IMR-90 (cell line): ENCODE measurements around the gene FAM53B. TPM values are rescaled to one million over a fixed set of nuclear protein-coding genes. Genes with fewer than 3 reads are reported as not detected.

ENCODE experiments used
- ATAC-seq: fragments of 200-7000 bp; cut with Tn5 transposase; 2 replicates; pipeline ENCODE4 v1.9.1; 2020; ENCODE audit warnings: low read depth, mild to moderate bottlenecking, moderate library complexity
- BruUV-seq: library from RNA; stranded (reverse); fragments of 400-500 nt; replicated peaks from 2 replicates; lab custom pipeline; 2021; lab: Mats Ljungman, UMichigan
- CTCF ChIA-PET: fragments of 300-600 bp; formaldehyde crosslinking; extraction: SDS; loops from one replicate; lab custom pipeline; 2021; ENCODE audit warnings: antibody characterized with exemption; lab: Yijun Ruan, JAX
- POLR2A ChIA-PET: fragments of 300-600 bp; sonication (Branson Sonifier 250); formaldehyde crosslinking; loops from one replicate; lab custom pipeline; 2022; ENCODE audit warnings: antibody characterized with exemption; ENCODE audit not compliant: unreplicated experiment; lab: Charles Lee
- DNase-seq: peaks from one replicate; pipeline ENCODE4 v3.0.0; 2013
- H2AFZ ChIP-seq: replicated peaks from 2 replicates; pipeline ENCODE3; 2013; ENCODE audit warnings: low read length, mild to moderate bottlenecking; ENCODE audit not compliant: poor library complexity
- H2AK5ac ChIP-seq: 2 replicates; pipeline ENCODE4 v1.6.1; 2013; ENCODE audit warnings: low read depth, low read length, inconsistent platforms
- H2AK9ac ChIP-seq: replicated peaks from 2 replicates; pipeline ENCODE3; 2013; ENCODE audit warnings: mild to moderate bottlenecking, low read depth, low read length, moderate library complexity; ENCODE audit not compliant: poor library complexity
- H2BK120ac ChIP-seq: 2 replicates; pipeline ENCODE4 v1.6.1; 2013; ENCODE audit warnings: low read depth, low read length, inconsistent platforms
- H2BK15ac ChIP-seq: 3 replicates; pipeline ENCODE4 v1.6.1; 2013; ENCODE audit warnings: low read depth, low read length, inconsistent platforms
- H2BK20ac ChIP-seq: 2 replicates; pipeline ENCODE4 v1.6.1; 2013; ENCODE audit warnings: low read depth, mild to moderate bottlenecking, inconsistent platforms, low read length, moderate library complexity
- H2BK5ac ChIP-seq: 2 replicates; pipeline ENCODE4 v1.6.1; 2013; ENCODE audit warnings: mild to moderate bottlenecking, low read depth, low read length, inconsistent platforms; ENCODE audit not compliant: poor library complexity, severe bottlenecking
- H3K14ac ChIP-seq: replicated peaks from 2 replicates; pipeline ENCODE4 v1.6.1; 2013; ENCODE audit warnings: low read depth, low read length, inconsistent platforms
- H3K18ac ChIP-seq: 2 replicates; pipeline ENCODE4 v1.6.1; 2013; ENCODE audit warnings: low read depth, low read length, control low read depth
- H3K23ac ChIP-seq: 2 replicates; pipeline ENCODE4 v1.6.1; 2013; ENCODE audit warnings: low read depth, low read length, inconsistent platforms
- H3K27ac ChIP-seq: 2 replicates; pipeline ENCODE4 v1.5.1; 2013; ENCODE audit warnings: mild to moderate bottlenecking, control low read depth, low read length; ENCODE audit not compliant: insufficient read depth
- H3K27me3 ChIP-seq: 2 replicates; pipeline ENCODE4 v1.6.1; 2013; ENCODE audit warnings: low read length; ENCODE audit not compliant: control insufficient read depth, insufficient read depth
- H3K36me3 ChIP-seq: 2 replicates; pipeline ENCODE4 v1.6.1; 2013; ENCODE audit warnings: low read length, mixed read lengths; ENCODE audit not compliant: control insufficient read depth, insufficient read depth
- H3K4ac ChIP-seq: 2 replicates; pipeline ENCODE4 v1.6.1; 2013; ENCODE audit warnings: low read depth, low read length, inconsistent platforms
- H3K4me1 ChIP-seq: 2 replicates; pipeline ENCODE4 v1.6.1; 2013; ENCODE audit warnings: low read length, mixed read lengths; ENCODE audit not compliant: control insufficient read depth, insufficient read depth
- H3K4me2 ChIP-seq: 2 replicates; pipeline ENCODE4 v1.6.1; 2013; ENCODE audit warnings: low read depth, mild to moderate bottlenecking, control low read depth, low read length, moderate library complexity
- H3K4me3 ChIP-seq: 2 replicates; pipeline ENCODE4 v1.5.1; 2013; ENCODE audit warnings: low read depth, mild to moderate bottlenecking, control low read depth, low read length, moderate library complexity; ENCODE audit not compliant: insufficient read depth
- H3K56ac ChIP-seq: 2 replicates; pipeline ENCODE4 v1.6.1; 2013; ENCODE audit warnings: low read length, inconsistent platforms; ENCODE audit not compliant: insufficient read depth; ENCODE audit errors: extremely low read depth
- H3K79me1 ChIP-seq, 2 experiments: 2 replicates each; pipeline ENCODE4 v1.6.1; 2013; ENCODE audit warnings: low read length in 2 of 2, inconsistent platforms in 1 of 2, low read depth in 1 of 2
- H3K9ac ChIP-seq: 2 replicates; pipeline ENCODE4 v1.6.1; 2013; ENCODE audit warnings: low read depth, low read length, control low read depth
- H3K9me1 ChIP-seq: 2 replicates; pipeline ENCODE4 v1.6.1; 2013; ENCODE audit warnings: low read length, inconsistent platforms; ENCODE audit not compliant: insufficient read depth
- H3K9me3 ChIP-seq: 2 replicates; pipeline ENCODE4 v1.6.1; 2013; ENCODE audit warnings: low read length; ENCODE audit not compliant: control insufficient read depth, insufficient read depth
- H4K20me1 ChIP-seq: 2 replicates; pipeline ENCODE4 v1.6.1; 2013; ENCODE audit warnings: low read length, inconsistent platforms; ENCODE audit not compliant: insufficient read depth
- H4K5ac ChIP-seq: 2 replicates; pipeline ENCODE4 v1.6.1; 2013; ENCODE audit warnings: mild to moderate bottlenecking, low read depth, low read length, control low read depth
- H4K8ac ChIP-seq, 2 experiments: 2 replicates each; pipeline ENCODE4 v1.6.1; 2013; ENCODE audit warnings: low read depth in 2 of 2, low read length in 2 of 2, control low read depth in 1 of 2, inconsistent platforms in 1 of 2
- H4K91ac ChIP-seq: 2 replicates; pipeline ENCODE4 v1.6.1; 2013; ENCODE audit warnings: low read depth, low read length, inconsistent platforms; ENCODE audit not compliant: insufficient read depth
- BHLHE40 ChIP-seq: fragments of 150-350 bp; IDR thresholded peaks from 2 replicates; pipeline ENCODE4 v1.6.1; 2016; ENCODE audit warnings: mild to moderate bottlenecking, low read depth, low read length
- CEBPB ChIP-seq: IDR thresholded peaks from 2 replicates; pipeline ENCODE4 v1.6.1; 2012; ENCODE audit warnings: low read depth, low read length, improper control_type of control experiment
- MAFK ChIP-seq: IDR thresholded peaks from 2 replicates; pipeline ENCODE4 v1.6.1; 2012; ENCODE audit warnings: low read depth, low read length, improper control_type of control experiment
- WGBS, 2 experiments: methylation state at CpG; one replicate each; pipeline versions ENCODE4 v1.1.5 to v1.1.7; 2013; ENCODE audit warnings: missing lambda C conversion rate in 2 of 2; ENCODE audit not compliant: insufficient read length in 1 of 2; ENCODE audit errors: extremely low coverage in 2 of 2; 5-methylcytosine and 5-hydroxymethylcytosine counted together
- dilution Hi-C: fragments of 300-500 bp; cut with HindIII; formaldehyde crosslinking; loops from one replicate; pipeline ENCODE4 v1.14.3; 2018; ENCODE audit warnings: low sequenced_read_pairs; ENCODE audit not compliant: unreplicated experiment
- in situ Hi-C: fragments of 300-500 bp; cut with MboI; formaldehyde crosslinking; loops from 3 replicates; pipeline ENCODE4 v1.14.3; 2019; ENCODE audit warnings: low sequenced_read_pairs, inconsistent platforms, mixed read lengths
- intact Hi-C: fragments of 100-400 bp; cut with micrococcal nuclease; formaldehyde crosslinking; loops from 2 replicates; pipeline ENCODE4 v1.10.0; 2022
- polyA plus RNA-seq, 3 experiments: library from polyadenylated mRNA; depleted of rRNA; stranded (reverse); fragments of >200 nt; gene quantifications; 2 replicates each; pipeline ENCODE4 v1.2.3, GENCODE V29; 2012; ENCODE audit warnings: low replicate concordance in 1 of 3
- total RNA-seq: library from RNA; depleted of rRNA; stranded (reverse); fragments of >200 nt; gene quantifications from 2 replicates; pipeline ENCODE4 v1.2.3, GENCODE V29; 2012
- TF ChIP-seq, protein P1 (sequence below): conservative IDR thresholded peaks from 2 replicates; pipeline ENCODE4 v1.5.1; 2012; ENCODE audit warnings: mild to moderate bottlenecking, low read depth, low read length, improper control_type of control experiment
- TF ChIP-seq, protein P2 (sequence below): fragments of 150-350 bp; IDR thresholded peaks from 2 replicates; pipeline ENCODE4 v1.6.1; 2017; ENCODE audit warnings: mild to moderate bottlenecking, antibody characterized with exemption, low read length, low read depth

Gene FAM53B
- total and polyA plus RNA-seq, 2 of the 4 experiments (the other 2 are of a cell fraction) = 3.8 to 5.7 TPM

DNA sequence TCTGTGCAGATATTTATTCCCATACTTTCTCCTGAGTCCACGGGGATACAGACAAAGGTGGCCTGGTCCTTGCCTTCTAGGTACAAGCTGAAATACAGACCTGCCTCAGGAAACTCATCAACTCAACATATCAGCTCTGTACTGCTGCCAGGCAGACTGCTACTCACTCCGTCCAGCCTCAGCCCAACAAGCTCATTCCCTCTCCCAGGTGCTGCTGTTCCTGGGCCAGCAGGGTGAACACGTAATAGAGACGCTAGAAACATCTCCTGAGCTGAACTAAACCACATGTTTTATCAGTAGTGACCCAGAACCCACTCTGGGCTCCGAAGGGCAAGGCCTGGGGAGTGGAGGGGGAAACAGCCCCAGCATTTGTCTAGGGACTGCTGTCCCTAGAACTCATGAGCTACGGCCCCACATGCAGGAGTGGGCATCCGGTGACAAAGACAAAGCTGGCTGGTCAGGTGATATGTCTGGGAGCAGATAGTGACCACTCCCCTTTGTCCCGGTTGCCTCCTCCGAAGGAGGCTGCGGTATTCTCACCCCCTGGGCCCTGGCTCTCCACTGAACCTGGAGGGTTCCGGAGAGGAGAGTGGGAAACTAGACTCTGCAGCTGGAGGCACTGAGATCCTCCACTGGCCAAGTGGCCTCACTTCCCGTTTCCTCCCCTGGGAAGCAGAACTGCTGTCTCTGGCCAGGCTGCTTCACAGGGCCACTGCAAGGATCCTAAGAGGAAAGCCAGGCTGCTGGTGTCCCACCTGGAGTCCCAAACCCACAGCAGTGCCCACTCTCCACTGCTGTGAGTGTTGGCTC is 116.1 kb downstream of the FAM53B start:
- Histone ChIP-seq H3K9me1 (no peaks in the 10 kb centered on the region; the same call in 1 of the 2 replicates), H3K4me3 (no peak overlapping the region), H3K79me1 (0 out of 4 replicates have a peak, but pooled peaks cover 0 to 3% of the 10 kb centered on the region in 2 experiments), H3K56ac (no peak overlapping the region), H3K27ac (no peak overlapping the region), H3K23ac (no peak overlapping the region), H3K18ac (no peak overlapping the region), H4K20me1 (peaks cover 3% of the 10 kb centered on the region), H2BK5ac (no peak overlapping the region), H3K4ac (no peak overlapping the region), H4K5ac (no peak overlapping the region), H2BK120ac (no peak overlapping the region), H3K36me3 (no peaks in the 10 kb centered on the region; the same call in 1 of the 2 replicates), H3K4me2 (no peak overlapping the region), H3K9ac (no peak overlapping the region), H4K8ac (no peak overlapping the region), H2AK5ac (no peak overlapping the region), H2AFZ (no peak overlapping the region), H3K9me3 (no peaks in the 10 kb centered on the region), H2BK15ac (no peak overlapping the region), H3K14ac (no peak overlapping the region), H3K27me3 (no peaks in the 10 kb centered on the region), H4K91ac (no peak overlapping the region), H2AK9ac (no peak overlapping the region), H3K4me1 (no peaks in the 10 kb centered on the region; the same call in 1 of the 2 replicates), H2BK20ac (no peak overlapping the region)
- in situ Hi-C loops = no loop called here
- TF ChIP-seq MAFK (no peak), CEBPB (no peak), BHLHE40 (no peak)
- TF ChIP-seq, protein P1, sequence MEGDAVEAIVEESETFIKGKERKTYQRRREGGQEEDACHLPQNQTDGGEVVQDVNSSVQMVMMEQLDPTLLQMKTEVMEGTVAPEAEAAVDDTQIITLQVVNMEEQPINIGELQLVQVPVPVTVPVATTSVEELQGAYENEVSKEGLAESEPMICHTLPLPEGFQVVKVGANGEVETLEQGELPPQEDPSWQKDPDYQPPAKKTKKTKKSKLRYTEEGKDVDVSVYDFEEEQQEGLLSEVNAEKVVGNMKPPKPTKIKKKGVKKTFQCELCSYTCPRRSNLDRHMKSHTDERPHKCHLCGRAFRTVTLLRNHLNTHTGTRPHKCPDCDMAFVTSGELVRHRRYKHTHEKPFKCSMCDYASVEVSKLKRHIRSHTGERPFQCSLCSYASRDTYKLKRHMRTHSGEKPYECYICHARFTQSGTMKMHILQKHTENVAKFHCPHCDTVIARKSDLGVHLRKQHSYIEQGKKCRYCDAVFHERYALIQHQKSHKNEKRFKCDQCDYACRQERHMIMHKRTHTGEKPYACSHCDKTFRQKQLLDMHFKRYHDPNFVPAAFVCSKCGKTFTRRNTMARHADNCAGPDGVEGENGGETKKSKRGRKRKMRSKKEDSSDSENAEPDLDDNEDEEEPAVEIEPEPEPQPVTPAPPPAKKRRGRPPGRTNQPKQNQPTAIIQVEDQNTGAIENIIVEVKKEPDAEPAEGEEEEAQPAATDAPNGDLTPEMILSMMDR = no peak
- TF ChIP-seq, protein P2, sequence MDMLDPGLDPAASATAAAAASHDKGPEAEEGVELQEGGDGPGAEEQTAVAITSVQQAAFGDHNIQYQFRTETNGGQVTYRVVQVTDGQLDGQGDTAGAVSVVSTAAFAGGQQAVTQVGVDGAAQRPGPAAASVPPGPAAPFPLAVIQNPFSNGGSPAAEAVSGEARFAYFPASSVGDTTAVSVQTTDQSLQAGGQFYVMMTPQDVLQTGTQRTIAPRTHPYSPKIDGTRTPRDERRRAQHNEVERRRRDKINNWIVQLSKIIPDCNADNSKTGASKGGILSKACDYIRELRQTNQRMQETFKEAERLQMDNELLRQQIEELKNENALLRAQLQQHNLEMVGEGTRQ = no peak
- ChIA-PET CTCF (no interaction called here), POLR2A (no interaction called here)
- WGBS, 2 experiments = 100% methylated on average over 1 of the region's 12 CpGs; no CpG with 5 or more reads in 1 of the 2 experiments
- ATAC-seq = no peak
- intact Hi-C loops = no loop called here
- BruUV-seq = no TSS peak
- no peak for DNase-seq
- dilution Hi-C loops = no loop called here
